GF-D8 (cell line): ENCODE data around the gene RPL13.

Experiments
- DNase-seq: peaks from one replicate; lab custom pipeline; 2025; lab: John Stamatoyannopoulos, UW

RPL13 gene

GRCh38 chr16:89545044-89545830 is 15.2 kb upstream of the RPL13 start:
- no peak for DNase-seq

GRCh38 chr16:89545831-89546574 is 14.5 kb upstream of the RPL13 start:
- DNase-seq = no peak

- no peak for DNase-seq
These were observed 13.7 kb upstream of the RPL13 start for GRCh38 chr16:89546781-89547180.

GRCh38 chr16:89547291-89547690 is 13.2 kb upstream of the RPL13 start:
- DNase-seq = no peak

GRCh38 chr16:89547860-89548259 is 12.6 kb upstream of the RPL13 start:
- DNase-seq = no peak

GRCh38 chr16:89548344-89549006 is 12.0 kb upstream of the RPL13 start:
- DNase-seq = no peak

GRCh38 chr16:89549007-89549700 is 11.3 kb upstream of the RPL13 start:
- DNase-seq = no peak

GRCh38 chr16:89550421-89551007 is 10.0 kb upstream of the RPL13 start:
- DNase-seq = no peak

- no peak for DNase-seq
These were observed 8.2 kb upstream of the RPL13 start for GRCh38 chr16:89552329-89552728.

- no peak for DNase-seq
These were observed 7.6 kb upstream of the RPL13 start for GRCh38 chr16:89552913-89553312.

- DNase-seq = no peak
These were observed 6.7 kb upstream of the RPL13 start for GRCh38 chr16:89553733-89554132.

- DNase-seq = no peak
These were observed 6.1 kb upstream of the RPL13 start for GRCh38 chr16:89554343-89554742.

GRCh38 chr16:89555265-89555664 is 5.2 kb upstream of the RPL13 start:
- no peak for DNase-seq

GRCh38 chr16:89555780-89556179 is 4.7 kb upstream of the RPL13 start:
- DNase-seq = no peak

GRCh38 chr16:89556750-89557689 is 3.5 kb upstream of the RPL13 start:
- DNase-seq = peak; percentile 16

GRCh38 chr16:89557690-89558490 is 2.6 kb upstream of the RPL13 start:
- DNase-seq = no peak

- no peak for DNase-seq
These were observed 831 bp downstream of the RPL13 start for GRCh38 chr16:89561142-89561883.

GRCh38 chr16:89561884-89562599 is 1.6 kb downstream of the RPL13 start:
- DNase-seq = no peak

- no peak for DNase-seq
These were observed 2.5 kb downstream of the RPL13 start for GRCh38 chr16:89562939-89563338.
